ENCODE data around the gene MYF6. TPM values are rescaled to one million over a fixed set of nuclear protein-coding genes. Genes with fewer than 3 reads are reported as not detected.

The MYF6 gene
- total and polyA plus RNA-seq, 10 donors = 0.03 to 0.04 TPM; not detected in 8

DNA sequence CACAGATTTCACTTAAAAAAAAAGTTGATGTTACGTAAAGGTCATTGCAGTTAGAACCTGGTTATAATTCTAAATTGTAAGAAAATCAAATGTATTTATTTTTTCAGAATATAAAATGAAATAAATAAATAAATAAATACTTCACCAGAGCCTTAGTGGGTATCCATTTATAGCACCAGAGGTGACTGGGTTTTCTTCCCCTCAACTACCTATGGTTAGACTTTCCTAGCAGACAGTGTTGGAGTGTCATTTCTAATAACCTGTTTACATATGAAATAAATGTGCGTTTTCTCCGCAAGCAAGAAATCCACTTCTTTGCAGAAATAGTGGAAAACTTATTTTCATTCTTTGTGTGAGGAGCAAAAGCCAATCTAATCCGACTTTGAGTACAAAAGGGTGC is 6.0 kb downstream of the MYF6 start:
- Histone ChIP-seq H3K27ac (no peak overlapping the region), H3K36me3 (no peaks in the 10 kb centered on the region), H3K4me3 (no peak overlapping the region), H3K27me3 (replicated peaks in 1 of 7) (peaks cover 0 to 87% (median 28%) of the 10 kb centered on the region in 7 donors), H3K9me3 (no peaks in the 10 kb centered on the region), H3K4me1 (peaks cover 0 to 6% (median 4%) of the 10 kb centered on the region in 6 donors)
- 54 to 74% (median 64%) methylated on average over 4 of the region's 4 CpGs for WGBS, 5 donors
- intact Hi-C loops (cut with DNase I; ENCODE audit: low total_unique reads) = no loop called here
- no peak for TF ChIP-seq POLR2A (IDR thresholded peaks at IDR 0.05)
- no peak for TF ChIP-seq POLR2AphosphoS5 (IDR thresholded peaks at IDR 0.05)
- TF ChIP-seq CTCF (IDR thresholded peaks at IDR 0.05 in 8 of 11, conservative IDR thresholded peaks at IDR 0.05 in 3 of 11) = no peak
- no peak for DNase-seq

DNA sequence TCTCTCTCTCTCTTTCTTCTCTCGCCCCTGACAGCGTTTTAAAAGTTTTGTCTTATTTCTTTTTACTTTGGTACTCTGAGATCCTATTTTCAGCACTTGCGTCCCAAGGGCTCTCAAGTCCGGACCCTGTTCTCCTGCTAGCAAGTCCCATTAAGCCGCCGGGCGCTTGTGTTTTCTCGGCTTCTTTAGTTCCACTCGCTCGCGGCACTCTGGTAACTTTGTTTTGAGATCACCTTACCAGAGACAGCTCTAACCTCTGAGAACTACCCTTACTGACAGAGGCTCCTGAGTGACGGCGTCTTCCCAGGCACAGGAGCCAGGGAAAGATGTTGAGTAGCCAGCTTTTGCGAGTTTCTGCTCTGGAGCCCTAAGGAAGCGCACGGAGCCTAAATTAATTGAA is 6.6 kb downstream of the MYF6 start:
- no peak overlapping the region for H3K4me3 ChIP-seq
- H3K27me3 ChIP-seq (replicated peaks in 1 of 7) = peaks cover 0 to 80% (median 22%) of the 10 kb centered on the region in 7 donors
- no peaks in the 10 kb centered on the region for H3K9me3 ChIP-seq
- TF ChIP-seq POLR2A (IDR thresholded peaks at IDR 0.05) (no peak), CTCF (IDR thresholded peaks at IDR 0.05 in 8 of 11, conservative IDR thresholded peaks at IDR 0.05 in 3 of 11) (no peak), POLR2AphosphoS5 (IDR thresholded peaks at IDR 0.05) (no peak)
- H3K4me1 ChIP-seq = no peaks in the 10 kb centered on the region
- H3K36me3 ChIP-seq = no peaks in the 10 kb centered on the region
- DNase-seq = no peak
- 7 to 10% (median 8%) methylated on average over 16 of the region's 16 CpGs for WGBS, 5 donors
- no peak overlapping the region for H3K27ac ChIP-seq
- intact Hi-C loops (cut with DNase I; ENCODE audit: low total_unique reads) = no loop called here

DNA sequence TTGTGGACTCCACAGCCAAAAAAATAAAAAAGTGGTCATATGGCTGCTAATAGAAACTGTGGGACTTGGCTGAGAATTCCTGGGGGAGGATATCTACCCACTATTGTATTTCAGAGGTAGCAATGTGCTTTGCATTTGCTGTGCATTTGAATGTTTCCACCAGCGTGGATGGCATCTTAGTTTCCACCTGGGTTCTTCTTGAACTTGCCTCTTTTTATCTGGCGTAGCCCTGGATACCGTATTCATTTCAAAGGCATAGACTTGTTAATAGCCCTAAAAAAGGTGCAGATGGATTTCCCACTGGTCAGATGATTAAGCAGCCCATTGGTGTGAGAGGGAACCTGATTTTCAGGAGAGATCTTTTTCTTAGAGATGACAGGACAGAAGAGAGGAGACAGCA is 7.4 kb downstream of the MYF6 start:
- WGBS, 5 donors = 33 to 51% (median 38%) methylated on average over 3 of the region's 3 CpGs
- DNase-seq = no peak
- H3K36me3 ChIP-seq = no peaks in the 10 kb centered on the region
- H3K27me3 ChIP-seq (replicated peaks in 1 of 7) = peaks cover 0 to 72% (median 20%) of the 10 kb centered on the region in 7 donors
- H3K9me3 ChIP-seq = no peaks in the 10 kb centered on the region
- no peak overlapping the region for H3K27ac ChIP-seq
- TF ChIP-seq POLR2A (IDR thresholded peaks at IDR 0.05) = no peak
- TF ChIP-seq POLR2AphosphoS5 (IDR thresholded peaks at IDR 0.05) = no peak
- no peak for TF ChIP-seq CTCF (IDR thresholded peaks at IDR 0.05 in 8 of 11, conservative IDR thresholded peaks at IDR 0.05 in 3 of 11)
- H3K4me3 ChIP-seq = no peak overlapping the region
- intact Hi-C loops (cut with DNase I; ENCODE audit: low total_unique reads) = no loop called here
- H3K4me1 ChIP-seq = no peaks in the 10 kb centered on the region

DNA sequence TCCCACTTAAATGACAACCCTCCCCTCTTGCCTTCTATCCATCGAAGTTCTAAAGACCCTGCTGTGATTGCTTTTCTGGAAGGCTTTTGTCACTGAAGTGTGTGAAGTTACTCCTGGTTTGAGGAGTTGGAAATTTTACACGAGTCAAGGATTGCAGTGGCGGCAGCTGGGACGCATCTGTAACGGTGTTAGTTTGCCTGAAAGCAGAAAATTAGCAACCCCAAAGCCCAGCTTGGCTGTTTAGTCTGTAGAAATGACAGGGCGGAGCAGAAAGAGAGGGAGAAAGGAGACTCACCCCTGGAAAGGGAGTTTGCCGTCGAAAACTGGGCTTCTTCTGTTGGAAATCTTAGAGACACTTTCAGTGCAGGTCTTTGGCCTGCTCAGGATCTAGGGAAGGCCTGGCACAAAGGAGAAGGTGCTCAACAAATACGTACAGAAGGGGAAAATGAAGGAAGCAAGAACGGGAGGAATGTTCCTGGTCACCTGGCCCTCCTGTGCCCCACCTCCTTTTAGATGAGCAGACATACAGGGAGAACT is 8.3 kb downstream of the MYF6 start:
- H3K36me3 ChIP-seq = no peaks in the 10 kb centered on the region
- H3K4me3 ChIP-seq = no peak overlapping the region
- DNase-seq = no peak
- peaks cover 0 to 64% (median 17%) of the 10 kb centered on the region in 7 donors for H3K27me3 ChIP-seq (replicated peaks in 1 of 7)
- TF ChIP-seq POLR2AphosphoS5 (IDR thresholded peaks at IDR 0.05) (no peak), POLR2A (IDR thresholded peaks at IDR 0.05) (no peak), CTCF (IDR thresholded peaks at IDR 0.05 in 8 of 11, conservative IDR thresholded peaks at IDR 0.05 in 3 of 11) (no peak)
- H3K9me3 ChIP-seq = no peaks in the 10 kb centered on the region
- 22 to 31% (median 23%) methylated on average over 10 of the region's 10 CpGs for WGBS, 5 donors
- H3K27ac ChIP-seq = no peak overlapping the region
- H3K4me1 ChIP-seq = no peaks in the 10 kb centered on the region
- intact Hi-C loops (cut with DNase I; ENCODE audit: low total_unique reads) = no loop called here
